HG02610 (cell line): ENCODE measurements around the gene LIME1.

ENCODE experiments used
- ATAC-seq: cut with Tn5 transposase; IDR thresholded peaks from one replicate; pipeline ENCODE4 v1.9.1; 2021; ENCODE audit warnings: mild to moderate bottlenecking, moderate library complexity; ENCODE audit not compliant: unreplicated experiment

The LIME1 gene, protein sequence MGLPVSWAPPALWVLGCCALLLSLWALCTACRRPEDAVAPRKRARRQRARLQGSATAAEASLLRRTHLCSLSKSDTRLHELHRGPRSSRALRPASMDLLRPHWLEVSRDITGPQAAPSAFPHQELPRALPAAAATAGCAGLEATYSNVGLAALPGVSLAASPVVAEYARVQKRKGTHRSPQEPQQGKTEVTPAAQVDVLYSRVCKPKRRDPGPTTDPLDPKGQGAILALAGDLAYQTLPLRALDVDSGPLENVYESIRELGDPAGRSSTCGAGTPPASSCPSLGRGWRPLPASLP

DNA sequence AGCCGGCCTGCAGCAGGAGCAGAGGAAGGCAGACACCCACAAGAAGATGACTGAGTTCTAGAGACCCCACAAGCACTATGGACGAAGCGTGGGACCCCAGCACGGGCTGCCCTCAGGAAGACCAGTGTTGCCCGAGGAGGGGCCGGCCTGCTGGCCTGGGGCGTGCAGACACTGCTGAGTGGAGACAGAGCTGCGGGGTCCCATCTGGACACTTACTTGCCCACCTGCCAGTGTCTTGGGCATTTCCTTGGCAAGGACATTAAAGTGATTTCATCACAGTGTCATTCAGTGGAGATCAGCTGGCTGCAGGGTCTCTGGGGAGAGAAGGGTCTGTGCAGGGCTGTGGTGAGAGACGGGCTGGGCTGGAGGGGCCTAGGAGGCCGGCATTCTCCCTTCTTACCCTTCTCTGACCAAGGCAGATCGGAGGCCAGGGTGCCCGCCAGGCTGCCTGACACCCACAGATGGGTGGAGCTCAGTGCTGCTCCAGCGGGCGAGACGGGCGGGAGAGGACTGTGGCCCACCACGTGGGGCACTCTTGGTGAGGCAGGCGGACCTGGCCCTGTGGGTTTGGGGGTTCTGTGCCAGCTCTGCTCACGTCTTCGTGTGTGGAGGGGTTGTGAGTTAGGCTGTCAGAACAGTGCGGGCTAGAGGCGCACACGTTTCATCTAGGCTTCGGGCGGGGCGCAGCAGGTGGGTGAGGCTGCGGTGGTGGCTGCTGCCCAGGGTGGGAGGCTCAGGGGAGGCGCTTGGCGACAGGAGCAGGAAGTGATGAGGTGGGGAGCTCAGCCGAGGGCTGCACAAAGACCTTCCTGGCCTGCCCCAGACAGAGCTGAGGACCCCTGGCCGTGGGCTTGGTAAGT lies at the start of gene LIME1:
Gene LIME1 (plus strand): TSS at position 806 of the 860 bp plus-strand sequence. CDS start 886 bp downstream, outside the sequence.
- ATAC-seq, result no peak

- no peak for ATAC-seq
These were observed 48.9 kb upstream of the LIME1 start for GRCh38 chr20:63687419-63688178.

DNA sequence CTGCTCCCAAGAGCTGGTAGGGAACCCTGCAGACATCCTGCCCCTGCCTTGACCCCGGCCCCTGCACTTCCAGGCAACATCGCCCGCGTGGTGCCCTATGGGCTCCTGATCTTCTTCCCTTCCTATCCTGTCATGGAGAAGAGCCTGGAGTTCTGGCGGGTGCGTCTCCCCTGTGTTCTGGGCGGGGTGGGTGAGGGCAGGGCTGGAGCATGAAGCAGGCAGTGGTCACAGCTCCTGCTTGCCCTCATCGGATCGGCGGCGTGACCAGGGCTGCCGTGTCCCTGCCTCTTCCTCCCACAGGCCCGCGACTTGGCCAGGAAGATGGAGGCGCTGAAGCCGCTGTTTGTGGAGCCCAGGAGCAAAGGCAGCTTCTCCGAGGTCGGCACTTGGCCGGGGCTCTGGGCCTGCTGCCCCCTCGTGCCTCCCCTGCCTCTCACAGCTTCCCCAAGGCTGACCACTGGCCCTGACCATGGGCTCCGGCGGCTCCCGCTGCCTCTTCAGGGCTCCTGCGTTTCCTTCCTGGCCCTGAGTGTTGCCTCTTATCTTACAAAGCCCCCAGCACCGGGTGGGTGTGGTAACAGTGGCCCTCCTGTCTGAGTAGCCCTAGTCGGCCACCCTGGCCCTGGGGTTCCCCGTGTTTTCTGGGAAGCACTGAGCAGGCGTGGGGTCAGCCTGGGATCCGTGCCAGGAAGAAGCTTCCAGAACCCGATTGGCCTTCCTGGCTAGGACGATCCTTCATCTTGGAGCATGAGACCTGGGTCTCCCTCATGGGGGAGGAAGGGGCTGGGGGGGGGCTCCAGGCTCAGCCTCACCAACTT lies 48.0 kb upstream of the LIME1 start:
- no peak for ATAC-seq

DNA sequence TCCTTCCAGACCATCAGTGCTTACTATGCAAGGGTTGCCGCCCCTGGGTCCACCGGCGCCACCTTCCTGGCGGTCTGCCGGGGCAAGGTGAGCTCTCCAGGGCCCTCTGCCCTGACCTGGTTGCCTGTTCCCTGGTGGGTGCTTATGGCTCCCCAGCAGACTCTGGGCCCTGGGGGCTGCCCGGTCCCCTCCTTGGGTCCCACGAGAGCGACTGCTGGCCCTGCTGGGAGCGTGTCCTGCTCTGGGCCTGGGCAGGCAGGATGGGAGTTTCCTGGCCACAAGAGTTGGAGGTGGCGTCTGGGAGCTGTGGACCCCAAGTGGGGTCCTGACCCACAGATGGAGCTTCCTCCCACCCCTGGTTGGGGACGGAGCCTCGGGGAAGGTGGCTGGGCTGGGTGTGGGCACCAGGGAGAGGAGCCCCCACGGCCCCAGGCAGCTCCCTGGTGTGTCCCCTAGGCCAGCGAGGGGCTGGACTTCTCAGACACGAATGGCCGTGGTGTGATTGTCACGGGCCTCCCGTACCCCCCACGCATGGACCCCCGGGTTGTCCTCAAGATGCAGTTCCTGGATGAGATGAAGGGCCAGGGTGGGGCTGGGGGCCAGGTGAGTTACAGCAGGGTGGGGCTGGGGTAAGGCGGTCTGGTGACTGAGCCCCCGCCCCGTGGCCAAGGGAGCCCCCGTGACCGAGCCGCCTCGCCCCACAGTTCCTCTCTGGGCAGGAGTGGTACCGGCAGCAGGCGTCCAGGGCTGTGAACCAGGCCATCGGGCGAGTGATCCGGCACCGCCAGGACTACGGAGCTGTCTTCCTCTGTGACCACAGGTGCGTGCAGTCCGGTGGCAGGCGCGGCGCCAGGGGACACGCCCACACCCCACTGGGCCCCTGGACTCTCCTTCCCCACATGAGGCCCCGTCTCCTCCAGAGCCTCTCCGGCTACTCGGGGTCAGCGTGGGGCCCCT lies 47.1 kb upstream of the LIME1 start:
- no peak for ATAC-seq

GRCh38 chr20:63690003-63690897 lies 46.2 kb upstream of the LIME1 start:
- no peak for ATAC-seq

DNA sequence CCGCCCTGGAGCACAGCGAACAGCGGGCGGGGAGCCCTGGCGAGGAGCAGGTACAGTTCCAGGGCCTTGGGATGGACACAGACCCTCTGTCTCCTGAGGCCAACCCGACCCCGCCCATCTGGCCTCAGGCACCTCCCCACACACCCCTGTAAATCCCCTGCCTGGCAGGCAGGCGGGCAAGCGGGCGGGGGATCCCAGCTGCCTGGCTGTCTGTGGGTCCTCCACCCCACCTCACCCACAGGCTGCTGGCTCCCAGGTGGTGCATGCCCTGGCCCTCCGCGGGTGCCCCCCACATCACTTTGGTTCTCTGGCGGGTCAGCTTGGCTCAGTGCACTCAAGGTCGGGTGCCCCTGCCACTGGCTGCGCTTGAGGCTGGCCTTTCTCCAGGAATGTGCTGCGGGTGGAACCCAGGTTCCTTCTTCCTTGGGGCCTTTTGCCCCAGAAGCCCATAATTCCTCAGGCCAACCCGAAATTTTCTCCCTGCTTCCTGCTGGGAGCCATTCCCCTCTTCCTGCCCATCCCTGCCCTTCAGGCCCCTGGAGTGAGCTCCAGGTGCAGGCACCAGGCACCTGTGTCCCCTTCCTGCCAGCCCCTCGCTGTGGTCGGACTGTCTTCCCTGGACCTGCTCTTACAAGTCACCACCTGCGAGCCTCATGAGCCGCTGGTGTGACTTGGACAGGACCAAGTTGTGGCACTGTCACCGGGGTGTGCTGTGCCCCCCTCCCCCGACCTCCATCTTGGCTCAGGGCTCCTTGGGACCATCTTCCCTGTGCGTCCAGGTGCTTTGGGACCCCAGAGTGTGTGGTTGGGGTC lies 45.4 kb upstream of the LIME1 start:
- no peak for ATAC-seq

- no peak for ATAC-seq
These were observed 44.6 kb upstream of the LIME1 start for GRCh38 chr20:63691711-63692435.

DNA sequence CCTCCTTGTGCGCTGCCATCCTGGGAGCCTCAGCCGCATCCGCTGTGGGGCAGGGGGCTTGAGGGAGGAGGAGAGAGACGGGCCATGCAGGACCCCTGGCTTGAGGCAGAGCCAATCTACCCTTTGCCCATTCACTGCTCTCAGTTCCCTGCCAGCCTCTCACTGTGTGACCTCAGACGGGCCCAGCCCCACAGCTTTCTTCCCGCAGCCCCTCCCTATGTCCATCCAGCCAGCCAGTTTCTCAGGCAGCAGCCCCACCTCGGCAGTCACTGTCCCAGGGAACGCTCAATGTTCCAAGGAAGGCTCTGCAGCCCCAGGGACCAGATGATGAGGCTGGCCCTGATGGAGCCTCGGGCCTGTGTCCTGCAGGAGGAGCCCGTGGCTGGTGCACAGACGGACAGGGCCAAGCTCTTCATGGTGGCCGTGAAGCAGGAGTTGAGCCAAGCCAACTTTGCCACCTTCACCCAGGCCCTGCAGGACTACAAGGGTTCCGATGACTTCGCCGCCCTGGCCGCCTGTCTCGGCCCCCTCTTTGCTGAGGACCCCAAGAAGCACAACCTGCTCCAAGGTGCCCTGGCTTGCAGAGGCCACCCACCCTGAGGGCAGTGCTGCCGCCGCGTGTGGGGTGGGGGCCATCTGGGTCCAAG lies 43.9 kb upstream of the LIME1 start:
- ATAC-seq, result no peak

DNA sequence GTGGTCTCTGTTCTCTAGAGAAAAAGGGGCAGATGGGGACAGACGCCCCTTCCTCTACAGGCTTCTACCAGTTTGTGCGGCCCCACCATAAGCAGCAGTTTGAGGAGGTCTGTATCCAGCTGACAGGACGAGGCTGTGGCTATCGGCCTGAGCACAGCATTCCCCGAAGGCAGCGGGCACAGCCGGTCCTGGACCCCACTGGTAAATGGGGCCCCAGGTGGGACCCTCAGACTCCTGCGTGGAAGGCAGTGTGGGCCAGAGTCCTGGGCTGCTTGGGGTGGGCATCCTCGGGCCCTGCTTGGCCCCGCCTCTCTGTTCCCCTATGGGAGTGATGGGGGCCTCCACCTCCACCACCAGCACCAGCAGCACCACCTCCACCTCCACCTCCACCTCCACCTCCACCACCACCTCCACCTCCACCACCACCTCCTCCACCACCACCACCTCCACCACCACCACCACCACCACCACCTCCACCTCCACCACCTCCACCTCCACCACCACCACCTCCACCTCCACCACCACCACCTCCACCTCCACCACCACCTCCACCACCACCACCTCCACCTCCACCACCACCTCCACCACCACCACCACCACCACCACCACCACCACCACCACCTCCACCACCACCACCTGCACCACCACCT lies 43.3 kb upstream of the LIME1 start:
- ATAC-seq, result no peak

GRCh38 chr20:63693733-63694583 lies 42.5 kb upstream of the LIME1 start:
- no peak for ATAC-seq

DNA sequence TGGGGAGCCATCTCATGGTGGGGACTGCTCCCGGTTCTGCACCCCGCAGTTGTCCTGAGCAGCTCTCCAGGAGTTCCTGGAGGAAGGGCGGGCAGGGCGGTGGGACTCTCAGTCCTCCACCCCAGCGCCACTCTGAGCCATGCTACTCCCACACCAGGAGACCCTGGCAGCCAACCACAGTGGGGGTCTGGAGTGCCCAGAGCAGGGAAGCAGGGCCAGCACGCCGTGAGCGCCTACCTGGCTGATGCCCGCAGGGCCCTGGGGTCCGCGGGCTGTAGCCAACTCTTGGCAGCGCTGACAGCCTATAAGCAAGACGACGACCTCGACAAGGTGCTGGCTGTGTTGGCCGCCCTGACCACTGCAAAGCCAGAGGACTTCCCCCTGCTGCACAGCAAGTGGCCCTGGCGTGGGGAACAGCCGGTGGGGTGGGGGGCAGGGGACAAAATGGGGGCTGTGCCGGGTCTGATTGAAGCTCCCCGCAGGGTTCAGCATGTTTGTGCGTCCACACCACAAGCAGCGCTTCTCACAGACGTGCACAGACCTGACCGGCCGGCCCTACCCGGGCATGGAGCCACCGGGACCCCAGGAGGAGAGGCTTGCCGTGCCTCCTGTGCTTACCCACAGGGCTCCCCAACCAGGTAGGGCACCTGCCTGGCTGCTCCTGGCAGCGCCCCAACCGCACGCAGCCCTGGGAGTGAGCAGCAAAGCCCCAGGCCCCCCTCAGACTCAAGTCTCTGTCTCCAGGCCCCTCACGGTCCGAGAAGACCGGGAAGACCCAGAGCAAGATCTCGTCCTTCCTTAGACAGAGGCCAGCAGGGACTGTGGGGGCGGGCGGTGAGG lies 41.7 kb upstream of the LIME1 start:
- ATAC-seq, result no peak

DNA sequence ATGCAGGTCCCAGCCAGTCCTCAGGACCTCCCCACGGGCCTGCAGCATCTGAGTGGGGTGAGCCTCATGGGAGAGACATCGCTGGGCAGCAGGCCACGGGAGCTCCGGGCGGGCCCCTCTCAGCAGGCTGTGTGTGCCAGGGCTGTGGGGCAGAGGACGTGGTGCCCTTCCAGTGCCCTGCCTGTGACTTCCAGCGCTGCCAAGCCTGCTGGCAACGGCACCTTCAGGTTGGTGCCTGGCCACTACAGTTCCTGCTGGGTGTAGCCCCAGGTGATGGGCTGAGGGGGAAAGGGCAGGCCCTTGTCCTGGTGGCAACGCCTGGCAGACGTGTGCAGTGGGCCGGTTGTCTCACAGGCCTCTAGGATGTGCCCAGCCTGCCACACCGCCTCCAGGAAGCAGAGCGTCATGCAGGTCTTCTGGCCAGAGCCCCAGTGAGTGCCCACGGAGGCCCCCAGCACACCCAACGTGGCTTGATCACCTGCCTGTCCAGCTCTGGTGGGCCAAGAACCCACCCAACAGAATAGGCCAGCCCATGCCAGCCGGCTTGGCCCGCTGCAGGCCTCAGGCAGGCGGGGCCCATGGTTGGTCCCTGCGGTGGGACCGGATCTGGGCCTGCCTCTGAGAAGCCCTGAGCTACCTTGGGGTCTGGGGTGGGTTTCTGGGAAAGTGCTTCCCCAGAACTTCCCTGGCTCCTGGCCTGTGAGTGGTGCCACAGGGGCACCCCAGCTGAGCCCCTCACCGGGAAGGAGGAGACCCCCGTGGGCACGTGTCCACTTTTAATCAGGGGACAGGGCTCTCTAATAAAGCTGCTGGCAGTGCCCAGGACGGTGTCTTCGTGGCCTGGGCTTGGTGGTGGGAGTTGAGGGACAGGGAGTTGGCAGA lies 40.8 kb upstream of the LIME1 start:
- ATAC-seq, result no peak

- ATAC-seq, result no peak
These were observed 40.2 kb upstream of the LIME1 start for GRCh38 chr20:63696306-63696627.
